ENCODE data around the gene SMCHD1.
"Not testable (repeated sequence)": the region's sequence is repeated elsewhere in the genome, so short reads cannot be mapped to it uniquely, and the experiment has no call there.

The SMCHD1 gene

DNA sequence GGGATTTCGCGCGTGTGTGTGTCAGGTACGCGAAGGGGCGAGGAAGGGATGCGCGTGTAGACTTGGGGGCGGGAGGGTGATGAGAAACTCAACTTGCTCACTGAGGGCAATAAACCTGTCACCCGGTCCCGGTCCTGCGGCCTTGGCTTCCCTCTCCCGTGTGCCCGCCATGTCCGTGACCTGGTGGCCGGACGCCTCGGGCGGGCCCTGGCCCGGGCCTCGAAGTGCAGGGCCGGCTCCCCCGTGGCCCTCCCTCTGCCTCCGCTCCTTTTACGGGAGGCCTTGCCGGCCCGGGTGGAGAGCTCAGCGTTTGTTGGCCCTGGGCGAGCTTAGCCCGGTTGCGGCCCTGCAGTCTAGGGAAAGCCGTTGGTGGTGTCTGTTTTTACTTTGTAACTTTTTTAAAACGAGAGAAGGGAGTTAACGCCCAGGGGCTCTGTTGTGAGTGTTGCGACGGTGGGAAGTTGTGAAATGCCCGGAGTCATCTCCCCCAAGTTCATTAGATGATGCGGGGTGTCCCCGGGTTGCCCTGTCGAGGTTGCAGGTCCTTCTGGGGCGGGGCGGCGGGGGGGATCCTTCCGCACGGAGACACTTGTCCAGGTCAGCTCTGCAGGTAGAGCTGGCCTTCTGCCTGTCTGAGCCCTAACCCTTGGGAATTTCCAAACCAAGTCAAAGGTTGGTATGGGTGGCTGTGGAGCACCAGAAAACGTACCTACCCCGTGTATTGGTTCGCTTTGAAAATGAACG is 883 bp downstream of the SMCHD1 start:
- DNase-seq (ENCODE audit: low read depth) = no peak
- H3K4me3 ChIP-seq (ENCODE audit: low read depth, low read length) = peak overlapping the region; percentile 91

DNA sequence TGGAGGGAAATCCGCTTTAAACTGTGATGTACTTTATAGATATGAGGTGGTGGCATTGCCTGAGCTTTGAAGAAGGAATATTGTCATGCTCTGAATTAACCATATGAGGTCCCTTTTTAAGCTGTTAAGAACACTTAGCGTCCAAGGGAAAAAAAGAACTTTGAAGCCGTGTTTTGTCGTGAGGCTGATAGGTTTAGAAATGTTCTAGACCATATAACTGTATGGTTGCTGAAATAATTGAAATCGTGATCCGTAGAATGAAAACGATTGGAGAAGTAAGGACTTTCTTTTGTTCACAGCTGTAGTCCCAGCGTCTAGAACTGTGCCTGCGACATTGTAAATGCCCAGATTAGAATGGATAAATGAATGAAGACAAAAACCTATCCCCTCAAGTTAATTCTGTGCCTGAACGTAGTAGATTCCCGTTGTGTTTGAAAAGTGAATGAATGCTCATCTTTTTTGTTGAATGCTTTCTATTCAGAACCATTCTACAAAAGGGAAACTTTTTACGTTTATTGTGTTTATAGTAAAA is 1.5 kb downstream of the SMCHD1 start:
- no peak for DNase-seq (ENCODE audit: low read depth)
- H3K4me3 ChIP-seq (ENCODE audit: low read depth, low read length) = peak overlapping the region; percentile 91

DNA sequence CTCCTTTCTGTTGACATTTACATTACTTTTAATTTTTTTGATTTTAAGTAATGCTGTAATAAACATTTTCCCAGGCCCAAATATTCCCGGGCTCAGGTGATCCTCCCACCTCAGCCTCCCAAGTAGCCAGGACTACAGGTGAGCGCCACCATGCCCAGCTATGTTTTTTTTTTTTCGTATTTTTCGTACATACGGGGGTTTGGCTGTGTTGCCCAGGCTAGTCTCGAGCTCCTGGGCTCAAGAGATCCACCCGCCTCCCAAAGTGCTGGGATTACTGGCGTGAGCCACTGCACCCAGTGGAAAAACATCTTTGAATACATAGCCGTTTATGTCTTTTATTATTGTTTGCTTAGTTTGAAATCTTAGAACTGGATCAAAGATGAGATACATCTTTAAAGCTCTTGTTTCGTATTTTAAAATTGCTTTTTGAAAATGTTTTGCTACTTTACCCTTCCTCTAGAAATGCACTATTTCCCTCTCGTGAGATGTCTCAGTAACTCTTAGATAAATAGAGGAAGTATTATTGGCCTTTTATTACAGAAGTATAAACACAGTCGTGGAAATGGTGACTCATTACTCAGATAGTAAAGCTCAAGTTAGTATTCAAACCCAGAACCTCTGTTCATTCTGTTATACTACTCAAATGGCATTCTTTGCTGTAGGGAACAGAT is 2.4 kb downstream of the SMCHD1 start:
- H3K4me3 ChIP-seq (ENCODE audit: low read depth, low read length) = peak overlapping the region; percentile 91
- peak; percentile 30 for DNase-seq (ENCODE audit: low read depth)

DNA sequence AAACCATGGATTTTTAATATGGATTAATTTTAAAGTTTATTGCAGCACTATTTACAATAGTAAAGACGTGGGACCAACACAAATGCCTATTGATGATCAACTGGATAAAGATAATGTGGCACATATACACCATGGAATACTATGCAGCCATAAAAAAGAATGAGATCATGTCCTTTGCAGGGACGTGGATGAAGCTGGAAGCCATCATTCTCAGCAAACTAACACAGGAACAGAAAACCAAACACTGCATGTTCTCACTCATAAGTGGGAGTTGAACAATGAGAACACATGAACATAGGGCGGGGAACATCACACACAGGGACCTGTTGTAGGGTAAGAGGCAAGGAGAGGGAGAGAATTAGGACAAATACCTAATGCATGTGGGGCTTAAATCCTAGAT is 5.3 kb downstream of the SMCHD1 start:
- not testable (repeated sequence) for H3K4me3 ChIP-seq (ENCODE audit: low read depth, low read length); DNase-seq (ENCODE audit: low read depth)

DNA sequence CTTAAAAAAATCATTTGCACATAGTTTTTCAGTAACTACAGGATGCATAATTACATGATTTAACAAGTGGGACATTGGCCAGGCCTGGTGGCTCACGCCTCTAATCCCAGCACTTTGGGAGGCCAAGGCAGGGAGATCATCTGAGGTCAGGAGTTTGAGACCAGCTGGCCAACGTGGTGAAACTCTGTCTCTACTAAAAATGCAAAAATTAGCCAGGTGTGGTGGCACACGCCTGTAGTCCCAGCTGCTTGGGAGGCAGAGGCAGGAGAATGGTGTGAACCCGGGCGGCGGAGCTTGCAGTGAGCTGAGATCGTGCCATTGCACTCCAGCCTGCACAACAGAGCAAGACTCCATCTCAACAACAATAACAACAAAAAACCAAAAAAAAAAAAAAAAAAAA is 6.8 kb downstream of the SMCHD1 start:
- DNase-seq (ENCODE audit: low read depth); H3K4me3 ChIP-seq (ENCODE audit: low read depth, low read length): not testable (repeated sequence)

DNA sequence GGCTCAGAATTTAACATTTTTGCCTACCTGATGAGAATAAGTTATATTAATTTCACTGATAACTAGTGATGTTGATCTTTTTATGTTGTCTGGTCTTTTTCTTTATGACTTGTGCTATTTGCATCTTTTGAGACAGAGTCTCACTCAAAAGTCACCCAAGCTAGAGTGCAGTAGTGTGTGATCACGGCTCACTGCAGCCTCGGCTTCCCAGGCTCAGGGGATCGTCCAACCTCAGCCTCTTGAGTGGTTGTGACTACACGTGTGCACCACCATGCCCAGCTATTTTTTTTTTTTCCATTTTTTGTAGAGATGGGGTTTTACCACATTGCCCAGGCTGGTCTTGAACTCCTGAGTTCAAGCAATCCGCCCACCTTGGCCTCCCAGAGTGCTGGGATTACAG is 7.5 kb downstream of the SMCHD1 start:
- H3K4me3 ChIP-seq (ENCODE audit: low read depth, low read length) = no peak overlapping the region
- no peak for DNase-seq (ENCODE audit: low read depth)

DNA sequence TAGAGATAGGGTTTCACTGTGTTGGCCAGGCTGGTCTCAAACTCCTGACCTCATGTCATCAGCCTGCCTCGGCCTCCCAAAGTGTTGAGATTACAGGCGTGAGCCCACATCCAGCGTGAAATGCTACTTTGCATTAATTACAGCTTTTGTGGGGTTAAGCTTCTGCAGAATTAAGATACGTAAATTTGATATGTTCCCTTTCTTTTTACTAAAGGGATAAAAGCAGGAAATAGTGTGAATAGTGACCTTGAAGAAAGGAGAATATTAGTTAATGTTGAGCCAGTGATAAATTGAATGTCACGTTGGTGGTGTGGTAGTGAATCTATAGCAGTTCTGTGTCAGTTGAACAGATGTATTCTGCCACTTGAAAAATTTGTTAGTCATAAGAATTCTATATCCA is 16.9 kb downstream of the SMCHD1 start:
- DNase-seq (ENCODE audit: low read depth) = no peak
- H3K4me3 ChIP-seq (ENCODE audit: low read depth, low read length) = no peak overlapping the region

DNA sequence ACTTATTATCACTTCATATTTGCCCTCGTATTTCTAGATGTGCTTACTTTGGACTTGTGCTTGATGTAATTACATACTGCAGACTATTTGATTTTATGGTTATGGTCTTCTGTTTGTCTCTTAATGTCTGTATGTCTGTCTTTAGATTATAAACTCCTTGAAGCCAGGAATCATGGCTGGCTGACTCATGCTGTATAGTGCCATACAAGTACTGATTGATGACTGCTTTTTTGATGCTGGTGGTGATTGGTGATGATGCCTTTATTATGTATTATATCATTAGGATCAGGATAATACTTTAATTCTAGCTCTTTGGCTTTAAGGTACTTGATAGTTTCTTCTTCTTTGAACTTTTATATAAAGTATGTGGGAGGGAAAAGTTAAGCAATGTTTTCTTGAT is 17.3 kb downstream of the SMCHD1 start:
- DNase-seq (ENCODE audit: low read depth) = no peak

DNA sequence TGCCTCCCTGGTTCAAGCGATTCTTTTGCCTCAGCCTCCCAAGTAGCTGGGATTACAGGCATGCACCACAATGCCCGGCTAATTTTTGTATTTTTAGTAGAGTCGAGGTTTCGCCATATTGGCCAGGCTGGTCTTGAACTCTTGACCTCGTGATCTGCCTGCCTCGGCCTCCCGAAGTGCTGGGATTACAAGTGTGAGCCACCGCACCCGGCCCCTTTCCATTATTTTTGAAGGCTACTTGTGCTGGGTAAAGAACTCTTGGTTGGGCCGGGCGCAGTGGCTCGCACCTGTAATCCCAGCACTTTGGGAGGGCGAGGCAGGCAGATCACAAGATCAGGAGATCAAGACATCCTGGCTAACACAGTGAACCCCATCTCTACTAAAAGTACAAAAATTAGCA is 23.4 kb downstream of the SMCHD1 start:
- not testable (repeated sequence) for DNase-seq (ENCODE audit: low read depth); H3K4me3 ChIP-seq (ENCODE audit: low read depth, low read length)

More for the DNA sequence above, 17.3 kb downstream of the SMCHD1 start:
- no peak overlapping the region for H3K4me3 ChIP-seq (ENCODE audit: low read depth, low read length)

DNA sequence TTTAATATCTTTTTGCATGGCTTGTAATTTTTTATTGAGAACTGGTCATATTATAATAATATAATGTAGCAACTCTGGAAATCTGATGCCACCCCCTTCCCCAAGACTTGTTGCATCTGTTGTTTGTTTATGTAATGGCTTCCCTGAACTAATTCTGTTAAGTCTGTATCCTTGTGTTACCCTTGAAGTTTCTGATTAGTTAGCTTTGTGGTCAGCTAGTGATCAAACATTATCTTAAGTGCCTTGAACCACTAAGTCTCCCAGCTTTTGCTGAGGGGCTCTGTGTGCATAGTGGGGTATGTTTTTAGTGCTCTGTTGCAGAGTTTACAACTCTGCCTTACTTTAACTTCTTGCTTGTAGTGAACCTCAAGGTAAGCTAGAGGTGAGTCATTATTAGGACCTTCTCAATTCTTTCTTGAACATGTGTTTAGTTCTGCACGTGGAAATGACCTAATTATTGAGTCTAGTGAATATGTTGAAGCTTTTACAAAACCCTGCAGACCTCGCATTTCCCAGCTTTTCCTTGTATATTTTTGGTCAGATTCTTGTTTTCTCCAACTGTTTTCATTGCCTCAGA is 24.8 kb downstream of the SMCHD1 start:
- H3K4me3 ChIP-seq (ENCODE audit: low read depth, low read length) = no peak overlapping the region
- DNase-seq (ENCODE audit: low read depth) = no peak

DNA sequence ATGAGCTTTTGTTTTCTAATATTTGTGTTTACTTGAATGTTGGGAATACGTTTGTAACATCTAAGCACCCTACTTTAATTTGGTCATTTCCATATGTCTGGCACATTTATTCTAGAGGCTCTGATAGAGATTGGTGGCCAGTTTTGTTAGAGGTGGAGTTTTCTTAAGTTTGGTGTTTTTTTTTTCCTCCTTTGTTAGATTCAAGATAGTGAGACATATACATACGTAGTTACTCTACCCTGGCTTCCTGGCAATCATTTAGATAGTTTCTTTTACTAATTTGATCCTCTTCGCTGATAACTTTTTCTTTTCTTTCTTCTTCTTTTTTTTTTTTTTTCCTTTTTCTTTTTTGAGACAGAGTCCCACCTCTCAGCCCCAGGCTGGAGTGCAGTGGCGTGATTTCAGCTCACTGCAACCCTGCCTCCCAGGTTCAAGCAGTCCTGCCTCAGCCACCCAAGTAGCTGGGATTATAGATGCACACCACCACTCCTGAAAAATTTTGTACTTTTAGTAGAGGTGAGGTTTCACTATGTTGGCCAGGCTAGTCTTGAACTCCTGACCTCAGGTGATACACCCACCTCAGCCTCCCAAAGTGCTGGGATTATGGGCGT is 26.6 kb downstream of the SMCHD1 start:
- no peak overlapping the region for H3K4me3 ChIP-seq (ENCODE audit: low read depth, low read length)
- no peak for DNase-seq (ENCODE audit: low read depth)

DNA sequence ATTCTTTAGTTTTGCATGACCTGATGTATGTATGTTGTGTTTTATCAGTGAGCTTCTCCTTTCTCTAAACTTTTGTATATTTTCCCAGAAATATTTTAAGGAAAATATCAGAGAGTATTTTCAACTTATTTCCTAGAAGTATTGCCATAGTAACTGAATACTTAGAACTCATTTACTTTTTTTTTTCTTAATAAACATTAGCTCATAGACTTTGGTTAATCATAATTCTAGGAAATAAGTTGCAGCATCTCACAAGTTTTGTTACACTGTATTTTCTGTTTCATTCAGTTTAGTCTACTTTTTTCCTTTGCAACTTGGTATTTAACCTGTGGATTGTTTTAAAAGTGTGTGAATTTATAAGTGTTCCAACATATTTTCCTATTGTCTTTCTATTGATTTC is 27.5 kb downstream of the SMCHD1 start:
- DNase-seq (ENCODE audit: low read depth) = no peak
- H3K4me3 ChIP-seq (ENCODE audit: low read depth, low read length) = no peak overlapping the region

DNA sequence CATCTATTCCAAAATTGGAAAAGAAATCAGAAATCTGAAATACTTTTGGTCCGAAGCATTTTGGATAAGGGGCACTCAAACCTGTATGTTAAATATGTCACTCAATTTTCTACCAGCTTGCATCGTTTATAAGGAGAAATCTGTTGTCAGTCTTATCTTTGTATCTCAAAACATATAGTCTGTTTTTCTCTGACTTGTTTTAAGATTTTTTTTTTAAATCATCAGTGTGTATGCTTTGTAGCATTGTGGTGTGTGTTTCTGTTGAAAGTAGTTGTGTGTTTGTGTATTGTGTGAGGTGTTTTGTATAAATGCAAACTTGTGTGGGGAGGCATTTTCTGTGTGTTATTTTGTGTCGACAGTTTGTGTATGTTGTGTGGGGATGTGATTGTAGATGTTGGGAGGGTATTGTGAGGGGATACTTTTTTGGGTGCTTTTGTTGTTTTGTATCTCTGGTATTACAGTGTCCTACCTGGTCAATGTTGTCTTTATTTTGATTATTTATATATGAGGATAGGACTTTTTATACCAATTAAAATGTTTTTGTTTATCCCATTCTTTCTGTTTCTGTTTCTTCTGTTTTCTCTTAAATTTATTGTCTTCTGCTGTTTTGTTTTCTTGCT is 30.9 kb downstream of the SMCHD1 start:
- H3K4me3 ChIP-seq (ENCODE audit: low read depth, low read length) = no peak overlapping the region
- no peak for DNase-seq (ENCODE audit: low read depth)

DNA sequence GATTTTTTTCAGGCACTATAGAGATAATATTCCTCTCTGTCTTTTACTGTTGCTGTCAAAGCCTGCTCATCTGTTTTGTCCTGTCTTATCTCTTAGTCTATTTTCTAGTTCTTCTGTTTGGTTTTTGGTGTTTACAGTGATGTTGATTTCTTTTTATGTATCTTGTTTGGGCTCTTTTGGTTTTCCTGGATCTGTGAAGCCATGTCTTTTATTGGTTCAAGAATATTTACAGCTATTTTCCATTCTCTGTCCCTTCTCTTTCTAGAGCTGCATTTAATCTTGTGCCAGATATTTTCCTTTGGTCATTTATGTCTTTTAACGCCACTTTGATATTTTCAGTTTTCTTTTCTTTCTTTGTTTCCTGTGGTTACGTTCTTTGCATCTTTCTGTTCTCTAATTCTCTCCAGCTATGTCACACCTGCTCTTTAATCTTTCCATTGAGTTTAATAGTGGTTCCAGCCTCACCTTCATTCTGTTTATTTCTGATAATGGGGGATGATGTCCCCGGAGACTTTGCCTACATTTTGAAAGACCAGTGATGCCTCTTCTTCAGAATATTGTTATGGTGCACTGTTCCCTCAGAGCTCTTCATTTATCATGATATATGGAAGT is 32.0 kb downstream of the SMCHD1 start:
- DNase-seq (ENCODE audit: low read depth) = no peak
- no peak overlapping the region for H3K4me3 ChIP-seq (ENCODE audit: low read depth, low read length)

DNA sequence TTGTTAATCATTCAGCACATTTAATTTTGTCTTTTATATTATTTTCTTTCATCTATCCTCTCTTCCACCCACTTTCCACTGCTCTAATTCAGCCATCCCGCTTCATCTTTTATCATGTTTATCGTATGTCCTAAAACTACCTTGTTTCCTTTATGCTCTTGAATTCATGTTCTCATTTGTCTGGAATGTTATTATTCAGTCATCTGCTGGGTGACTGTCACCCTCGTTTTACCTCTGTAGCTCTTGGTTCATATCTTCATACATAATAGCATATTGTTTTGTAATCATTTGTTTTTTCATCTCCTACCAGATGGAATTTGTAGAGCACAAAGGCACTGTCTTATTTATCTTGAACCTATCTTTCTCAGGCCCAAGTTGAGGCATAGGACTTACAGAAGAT is 37.0 kb downstream of the SMCHD1 start:
- no peak for DNase-seq (ENCODE audit: low read depth)
- no peak overlapping the region for H3K4me3 ChIP-seq (ENCODE audit: low read depth, low read length)

DNA sequence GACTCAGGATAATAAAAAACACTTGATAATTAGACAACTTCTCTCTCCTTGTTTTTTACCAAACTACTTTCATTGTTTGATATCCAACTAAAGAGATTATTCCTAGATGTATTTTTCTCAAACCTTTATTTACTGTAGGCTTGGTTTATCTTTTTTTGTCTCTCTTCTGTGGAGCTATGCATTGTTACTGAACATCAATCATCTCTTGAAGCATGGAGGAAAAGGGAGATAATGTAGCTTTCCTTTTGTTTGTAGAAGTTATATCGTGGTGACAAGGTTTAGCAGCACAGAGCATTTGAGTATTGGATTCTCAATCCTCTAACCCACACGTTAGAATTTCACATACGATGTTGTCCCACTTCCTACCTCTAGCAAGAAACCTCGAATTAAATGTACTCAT is 41.7 kb downstream of the SMCHD1 start:
- no peak for DNase-seq (ENCODE audit: low read depth)
- no peak overlapping the region for H3K4me3 ChIP-seq (ENCODE audit: low read depth, low read length)

DNA sequence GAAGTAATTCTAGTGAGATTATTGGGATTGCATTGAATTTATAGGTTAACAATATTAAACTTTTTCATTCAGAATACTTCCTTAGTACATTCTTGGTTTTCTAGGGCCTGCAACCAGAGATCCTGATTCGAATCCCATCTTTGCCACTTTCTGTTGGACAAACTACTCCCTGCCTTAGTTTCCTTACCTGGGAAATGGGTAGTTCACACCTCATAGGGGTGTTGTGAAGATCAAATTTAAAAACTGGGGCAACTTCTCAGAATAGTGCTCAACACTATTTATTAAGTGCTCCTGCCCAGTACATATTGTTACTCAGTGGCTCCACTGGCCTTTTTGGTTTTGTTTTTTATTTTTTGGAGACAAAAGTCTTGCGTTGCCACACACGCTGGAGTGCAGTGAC is 43.5 kb downstream of the SMCHD1 start:
- no peak overlapping the region for H3K4me3 ChIP-seq (ENCODE audit: low read depth, low read length)
- DNase-seq (ENCODE audit: low read depth) = no peak

DNA sequence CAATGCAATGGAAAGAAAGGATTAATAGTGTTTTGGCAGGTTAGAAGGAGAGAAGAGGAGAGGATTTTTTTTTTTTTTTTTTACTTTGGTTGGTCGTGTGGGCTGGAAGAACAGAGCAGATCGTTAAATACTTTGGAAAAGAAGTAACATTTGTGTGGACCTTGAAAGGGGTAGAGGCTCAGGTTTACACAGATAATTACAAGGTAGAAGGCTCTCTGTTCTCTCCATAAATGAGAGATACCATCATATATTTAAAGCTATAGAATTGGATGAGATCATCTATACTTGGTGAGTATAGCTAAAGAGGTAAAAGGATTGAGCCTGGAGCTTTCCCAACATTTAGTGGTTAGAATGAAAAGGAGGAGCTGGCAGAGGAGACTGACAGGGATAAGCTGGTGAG is 49.0 kb downstream of the SMCHD1 start:
- no peak for DNase-seq (ENCODE audit: low read depth)
- H3K4me3 ChIP-seq (ENCODE audit: low read depth, low read length) = no peak overlapping the region

DNA sequence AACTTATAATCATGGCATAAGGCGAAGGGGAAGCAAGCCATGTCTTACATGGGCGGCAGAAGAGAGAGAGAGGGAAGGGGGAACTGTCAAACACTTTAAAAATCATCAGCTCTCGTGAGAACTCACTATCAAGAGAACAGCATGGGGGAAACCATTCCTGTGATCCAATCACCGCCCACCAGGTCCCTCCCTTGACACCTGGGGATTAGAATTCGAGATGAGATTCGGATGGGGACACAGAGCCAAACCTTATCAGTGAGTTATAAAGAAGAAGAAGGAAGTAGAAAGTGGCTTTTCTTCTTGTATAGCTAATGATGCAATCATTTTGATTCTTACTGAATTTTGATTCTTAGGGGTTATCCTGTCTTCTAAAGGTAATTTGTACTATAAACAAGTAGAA is 51.4 kb downstream of the SMCHD1 start:
- H3K4me3 ChIP-seq (ENCODE audit: low read depth, low read length) = no peak overlapping the region
- DNase-seq (ENCODE audit: low read depth) = no peak
